GM23338 (cell line): Measurements from ENCODE around the gene SUN5. TPM values are rescaled to one million over a fixed set of nuclear protein-coding genes. Genes with fewer than 3 reads are reported as not detected.

Source experiments
- ATAC-seq: fragments of 200-7000 bp; cut with Tn5 transposase; 3 replicates; pipeline ENCODE4 v1.9.1; 2020
- DNase-seq: peaks from one replicate; pipeline ENCODE4 v3.0.0-alpha.2; 2015; ENCODE audit warnings: low spot score
- H2AFZ ChIP-seq: fragments of 200-600 bp; sonication (generic); 2 replicates; pipeline ENCODE4 v1.8.0; 2016; ENCODE audit warnings: antibody characterized with exemption, mild to moderate bottlenecking, moderate library complexity
- H3F3A ChIP-seq: fragments of 200-600 bp; sonication (generic); replicated peaks from 2 replicates; pipeline ENCODE4 v1.8.0; 2017; ENCODE audit warnings: antibody characterized with exemption, mixed run types, low read depth
- H3K27ac ChIP-seq: fragments of 200-600 bp; sonication (generic); 2 replicates; pipeline ENCODE4 v1.6.1; 2016; ENCODE audit warnings: low read depth
- H3K27me3 ChIP-seq: fragments of 200-600 bp; sonication (generic); 2 replicates; pipeline ENCODE4 v1.8.0; 2016; ENCODE audit warnings: mild to moderate bottlenecking, mixed run types, moderate library complexity; ENCODE audit not compliant: insufficient read depth
- H3K36me3 ChIP-seq: fragments of 200-600 bp; sonication (generic); 2 replicates; pipeline ENCODE4 v1.8.0; 2016; ENCODE audit warnings: mild to moderate bottlenecking; ENCODE audit not compliant: insufficient read depth
- H3K4me1 ChIP-seq: fragments of 200-600 bp; sonication (generic); 2 replicates; pipeline ENCODE4 v1.8.0; 2016; ENCODE audit warnings: mild to moderate bottlenecking, moderate library complexity; ENCODE audit not compliant: insufficient read depth
- H3K4me2 ChIP-seq: fragments of 200-600 bp; sonication (generic); 2 replicates; pipeline ENCODE4 v1.7.1; 2017; ENCODE audit warnings: mixed run types
- H3K4me3 ChIP-seq: fragments of 200-600 bp; sonication (generic); 2 replicates; pipeline ENCODE4 v1.6.1; 2016; ENCODE audit warnings: mixed run types
- H3K79me2 ChIP-seq: fragments of 200-600 bp; sonication (generic); replicated peaks from 2 replicates; pipeline ENCODE4 v1.8.0; 2017; ENCODE audit warnings: mild to moderate bottlenecking; ENCODE audit not compliant: insufficient read depth
- H3K9me2 ChIP-seq: fragments of 200-600 bp; sonication (generic); 2 replicates; pipeline ENCODE4 v1.8.0; 2017; ENCODE audit not compliant: insufficient read depth
- H4K20me1 ChIP-seq: fragments of 200-600 bp; sonication (generic); replicated peaks from 2 replicates; pipeline ENCODE4 v1.8.0; 2017; ENCODE audit warnings: mild to moderate bottlenecking; ENCODE audit not compliant: insufficient read depth
- H3K27ac Mint-ChIP-seq: 2 replicates; pipeline ENCODE4 v1.8.0; 2020; ENCODE audit warnings: inconsistent platforms, mild to moderate bottlenecking, moderate library complexity, mixed read lengths
- H3K27me3 Mint-ChIP-seq: 3 replicates; pipeline ENCODE4 v1.8.0; 2022; ENCODE audit warnings: low read depth, mild to moderate bottlenecking, moderate library complexity, mixed read lengths, inconsistent platforms; ENCODE audit not compliant: insufficient read depth, poor library complexity
- H3K36me3 Mint-ChIP-seq: 3 replicates; pipeline ENCODE4 v1.8.0; 2021; ENCODE audit warnings: low read depth, mild to moderate bottlenecking, inconsistent platforms, moderate library complexity, mixed read lengths
- H3K4me1 Mint-ChIP-seq: 3 replicates; pipeline ENCODE4 v1.8.0; 2020; ENCODE audit warnings: mild to moderate bottlenecking, inconsistent platforms, mixed read lengths
- H3K4me3 Mint-ChIP-seq: 3 replicates; pipeline ENCODE4 v1.8.0; 2021; ENCODE audit warnings: moderate library complexity, mild to moderate bottlenecking, inconsistent platforms, mixed read lengths
- H3K9me3 Mint-ChIP-seq: 3 replicates; pipeline ENCODE4 v1.8.0; 2020; ENCODE audit warnings: moderate library complexity, mild to moderate bottlenecking, inconsistent platforms, mixed read lengths
- CREB1 ChIP-seq: fragments of 250-450 bp; sonication (Bioruptor Pico); IDR thresholded peaks from 2 replicates; pipeline ENCODE4 v1.5.0; 2020; ENCODE audit warnings: low read depth, mild to moderate bottlenecking, moderate library complexity
- CTCF ChIP-seq, 2 experiments: fragments of 200-600 bp in 1 of 2; sonication (generic) in 1 of 2; conservative IDR thresholded peaks; 2 replicates each; pipeline versions ENCODE4 v1.5.1 to v1.6.1; 2016 to 2017; ENCODE audit warnings: antibody characterized with exemption in 2 of 2, low read depth in 2 of 2, mild to moderate bottlenecking in 2 of 2, moderate library complexity in 1 of 2
- EZH2phosphoT487 ChIP-seq: fragments of 200-600 bp; sonication (generic); IDR thresholded peaks from one replicate; pipeline ENCODE4 v1.8.1; 2018; ENCODE audit warnings: antibody characterized with exemption; ENCODE audit not compliant: unreplicated experiment
- JUNB ChIP-seq: IDR thresholded peaks from one replicate; pipeline ENCODE4 v1.6.1; 2016; ENCODE audit warnings: antibody characterized with exemption; ENCODE audit not compliant: unreplicated experiment
- NANOG ChIP-seq: IDR thresholded peaks from 2 replicates; pipeline ENCODE4 v1.6.1; 2016; ENCODE audit warnings: antibody characterized with exemption, borderline replicate concordance
- REST ChIP-seq: IDR thresholded peaks from one replicate; pipeline ENCODE4 v1.6.1; 2018; ENCODE audit warnings: antibody characterized with exemption; ENCODE audit not compliant: unreplicated experiment
- STAT1 ChIP-seq: IDR thresholded peaks from one replicate; pipeline ENCODE4 v1.6.1; 2016; ENCODE audit warnings: antibody characterized with exemption; ENCODE audit not compliant: unreplicated experiment
- ZNF114 ChIP-seq: fragments of 250-450 bp; sonication (Bioruptor Pico); IDR thresholded peaks from 2 replicates; pipeline ENCODE4 v1.5.0; 2020; ENCODE audit warnings: mild to moderate bottlenecking, moderate library complexity
- ZNF331 ChIP-seq: fragments of 250-450 bp; sonication (Bioruptor Pico); IDR thresholded peaks from 2 replicates; pipeline ENCODE4 v1.5.0; 2020; ENCODE audit warnings: low read depth, mild to moderate bottlenecking, moderate library complexity
- polyA plus RNA-seq: library from polyadenylated mRNA; unstranded; fragments of >200 nt; fragmentation: Nextera tagmentation; extraction: Ambion mirVana; gene quantifications from 2 replicates; pipeline ENCODE4 v1.2.1, GENCODE V29; 2016
- total RNA-seq: library from RNA; depleted of rRNA; stranded (reverse); fragments of >200 nt; shearing (Covaris generic); gene quantifications from 2 replicates; pipeline ENCODE4 v1.2.3, GENCODE V29; 2014
- TF ChIP-seq, protein P1 (sequence below): IDR thresholded peaks from 2 replicates; pipeline ENCODE4 v1.6.1; 2016; ENCODE audit warnings: antibody characterized with exemption
- TF ChIP-seq, protein P2 (sequence below): fragments of 250-450 bp; sonication (Bioruptor Pico); IDR thresholded peaks from 2 replicates; pipeline ENCODE4 v1.5.0; 2020; ENCODE audit warnings: mild to moderate bottlenecking, moderate library complexity

The SUN5 gene
- total and polyA plus RNA-seq, 2 experiments from 2014 or later = not detected

DNA sequence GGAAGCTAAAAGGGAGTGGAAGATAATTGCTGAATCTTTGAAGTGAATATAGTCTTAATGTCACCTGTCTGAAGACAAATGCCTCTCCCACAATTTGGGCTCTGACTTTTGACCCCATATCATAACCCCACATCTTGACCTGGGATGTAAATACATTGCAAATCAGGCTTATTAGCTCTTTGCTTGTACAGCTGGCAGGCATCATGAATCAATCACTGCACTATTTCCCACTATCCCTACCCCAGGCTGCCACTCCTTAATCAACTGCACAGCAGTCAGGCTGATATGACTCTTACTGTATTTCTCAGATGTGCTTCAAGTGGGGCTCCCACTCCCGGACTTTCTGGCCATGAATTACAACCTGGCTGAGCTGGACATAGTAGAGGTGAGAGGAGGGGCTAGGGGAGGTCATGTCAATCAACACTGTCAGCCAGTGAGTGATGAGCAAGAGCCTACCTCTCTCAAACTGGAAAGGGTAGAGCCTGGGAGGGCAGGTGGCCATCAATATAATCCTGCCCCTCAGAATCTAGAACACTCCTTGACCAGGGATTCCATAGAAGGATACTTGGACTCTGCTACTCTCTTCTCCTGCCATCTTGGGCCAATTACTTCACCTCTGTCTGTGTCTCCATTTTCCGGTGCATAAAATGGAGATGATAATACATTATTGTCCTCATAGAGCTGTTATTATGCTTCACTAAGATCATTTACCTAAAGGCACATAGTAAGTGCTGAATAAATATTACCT lies 38.9 kb upstream of the SUN5 start:
- Histone ChIP-seq H3K4me3 (no peak overlapping the region), H3F3A (no peaks in the 10 kb centered on the region), H3K79me2 (no peaks in the 10 kb centered on the region), H3K4me2 (no peak overlapping the region), H3K27me3 (no peaks in the 10 kb centered on the region), H3K4me1 (no peaks in the 10 kb centered on the region), H3K27ac (no peak overlapping the region), H3K36me3 (no peaks in the 10 kb centered on the region; the same call in 1 of the 2 replicates), H4K20me1 (no peaks in the 10 kb centered on the region), H3K9me2 (peaks cover 3% of the 10 kb centered on the region; the same call in 1 of the 2 replicates), H2AFZ (no peak overlapping the region)
- H3K9me3 Mint-ChIP-seq = peaks cover 29% of the 10 kb centered on the region
- H3K27me3 Mint-ChIP-seq = peaks cover 8% of the 10 kb centered on the region
- peaks cover 9% of the 10 kb centered on the region for H3K36me3 Mint-ChIP-seq
- no peak overlapping the region for H3K27ac Mint-ChIP-seq
- ATAC-seq = no peak
- H3K4me3 Mint-ChIP-seq = no peak overlapping the region
- no peak for DNase-seq
- TF ChIP-seq STAT1 (no peak), ZNF331 (CRISPR knock-in tag) (no peak), NANOG (no peak), ZNF114 (CRISPR knock-in tag) (no peak), CTCF (conservative IDR thresholded peaks at IDR 0.05; ENCODE audit: low read depth in 2 of 2) (no peak), JUNB (no peak), EZH2phosphoT487 (no peak), REST (no peak), CREB1 (no peak)
- TF ChIP-seq, protein P1, sequence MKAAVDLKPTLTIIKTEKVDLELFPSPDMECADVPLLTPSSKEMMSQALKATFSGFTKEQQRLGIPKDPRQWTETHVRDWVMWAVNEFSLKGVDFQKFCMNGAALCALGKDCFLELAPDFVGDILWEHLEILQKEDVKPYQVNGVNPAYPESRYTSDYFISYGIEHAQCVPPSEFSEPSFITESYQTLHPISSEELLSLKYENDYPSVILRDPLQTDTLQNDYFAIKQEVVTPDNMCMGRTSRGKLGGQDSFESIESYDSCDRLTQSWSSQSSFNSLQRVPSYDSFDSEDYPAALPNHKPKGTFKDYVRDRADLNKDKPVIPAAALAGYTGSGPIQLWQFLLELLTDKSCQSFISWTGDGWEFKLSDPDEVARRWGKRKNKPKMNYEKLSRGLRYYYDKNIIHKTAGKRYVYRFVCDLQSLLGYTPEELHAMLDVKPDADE = no peak
- TF ChIP-seq, protein P2, sequence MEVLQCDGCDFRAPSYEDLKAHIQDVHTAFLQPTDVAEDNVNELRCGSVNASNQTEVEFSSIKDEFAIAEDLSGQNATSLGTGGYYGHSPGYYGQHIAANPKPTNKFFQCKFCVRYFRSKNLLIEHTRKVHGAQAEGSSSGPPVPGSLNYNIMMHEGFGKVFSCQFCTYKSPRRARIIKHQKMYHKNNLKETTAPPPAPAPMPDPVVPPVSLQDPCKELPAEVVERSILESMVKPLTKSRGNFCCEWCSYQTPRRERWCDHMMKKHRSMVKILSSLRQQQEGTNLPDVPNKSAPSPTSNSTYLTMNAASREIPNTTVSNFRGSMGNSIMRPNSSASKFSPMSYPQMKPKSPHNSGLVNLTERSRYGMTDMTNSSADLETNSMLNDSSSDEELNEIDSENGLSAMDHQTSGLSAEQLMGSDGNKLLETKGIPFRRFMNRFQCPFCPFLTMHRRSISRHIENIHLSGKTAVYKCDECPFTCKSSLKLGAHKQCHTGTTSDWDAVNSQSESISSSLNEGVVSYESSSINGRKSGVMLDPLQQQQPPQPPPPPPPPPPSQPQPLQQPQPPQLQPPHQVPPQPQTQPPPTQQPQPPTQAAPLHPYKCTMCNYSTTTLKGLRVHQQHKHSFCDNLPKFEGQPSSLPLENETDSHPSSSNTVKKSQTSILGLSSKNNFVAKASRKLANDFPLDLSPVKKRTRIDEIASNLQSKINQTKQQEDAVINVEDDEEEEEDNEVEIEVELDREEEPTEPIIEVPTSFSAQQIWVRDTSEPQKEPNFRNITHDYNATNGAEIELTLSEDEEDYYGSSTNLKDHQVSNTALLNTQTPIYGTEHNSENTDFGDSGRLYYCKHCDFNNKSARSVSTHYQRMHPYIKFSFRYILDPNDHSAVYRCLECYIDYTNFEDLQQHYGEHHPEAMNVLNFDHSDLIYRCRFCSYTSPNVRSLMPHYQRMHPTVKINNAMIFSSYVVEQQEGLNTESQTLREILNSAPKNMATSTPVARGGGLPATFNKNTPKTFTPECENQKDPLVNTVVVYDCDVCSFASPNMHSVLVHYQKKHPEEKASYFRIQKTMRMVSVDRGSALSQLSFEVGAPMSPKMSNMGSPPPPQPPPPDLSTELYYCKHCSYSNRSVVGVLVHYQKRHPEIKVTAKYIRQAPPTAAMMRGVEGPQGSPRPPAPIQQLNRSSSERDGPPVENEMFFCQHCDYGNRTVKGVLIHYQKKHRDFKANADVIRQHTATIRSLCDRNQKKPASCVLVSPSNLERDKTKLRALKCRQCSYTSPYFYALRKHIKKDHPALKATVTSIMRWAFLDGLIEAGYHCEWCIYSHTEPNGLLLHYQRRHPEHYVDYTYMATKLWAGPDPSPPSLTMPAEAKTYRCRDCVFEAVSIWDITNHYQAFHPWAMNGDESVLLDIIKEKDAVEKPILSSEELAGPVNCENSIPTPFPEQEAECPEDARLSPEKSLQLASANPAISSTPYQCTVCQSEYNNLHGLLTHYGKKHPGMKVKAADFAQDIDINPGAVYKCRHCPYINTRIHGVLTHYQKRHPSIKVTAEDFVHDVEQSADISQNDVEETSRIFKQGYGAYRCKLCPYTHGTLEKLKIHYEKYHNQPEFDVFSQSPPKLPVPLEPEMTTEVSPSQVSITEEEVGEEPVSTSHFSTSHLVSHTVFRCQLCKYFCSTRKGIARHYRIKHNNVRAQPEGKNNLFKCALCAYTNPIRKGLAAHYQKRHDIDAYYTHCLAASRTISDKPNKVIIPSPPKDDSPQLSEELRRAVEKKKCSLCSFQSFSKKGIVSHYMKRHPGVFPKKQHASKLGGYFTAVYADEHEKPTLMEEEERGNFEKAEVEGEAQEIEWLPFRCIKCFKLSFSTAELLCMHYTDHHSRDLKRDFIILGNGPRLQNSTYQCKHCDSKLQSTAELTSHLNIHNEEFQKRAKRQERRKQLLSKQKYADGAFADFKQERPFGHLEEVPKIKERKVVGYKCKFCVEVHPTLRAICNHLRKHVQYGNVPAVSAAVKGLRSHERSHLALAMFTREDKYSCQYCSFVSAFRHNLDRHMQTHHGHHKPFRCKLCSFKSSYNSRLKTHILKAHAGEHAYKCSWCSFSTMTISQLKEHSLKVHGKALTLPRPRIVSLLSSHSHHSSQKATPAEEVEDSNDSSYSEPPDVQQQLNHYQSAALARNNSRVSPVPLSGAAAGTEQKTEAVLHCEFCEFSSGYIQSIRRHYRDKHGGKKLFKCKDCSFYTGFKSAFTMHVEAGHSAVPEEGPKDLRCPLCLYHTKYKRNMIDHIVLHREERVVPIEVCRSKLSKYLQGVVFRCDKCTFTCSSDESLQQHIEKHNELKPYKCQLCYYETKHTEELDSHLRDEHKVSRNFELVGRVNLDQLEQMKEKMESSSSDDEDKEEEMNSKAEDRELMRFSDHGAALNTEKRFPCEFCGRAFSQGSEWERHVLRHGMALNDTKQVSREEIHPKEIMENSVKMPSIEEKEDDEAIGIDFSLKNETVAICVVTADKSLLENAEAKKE (CRISPR knock-in tag) = no peak
- H3K4me1 Mint-ChIP-seq = no peaks in the 10 kb centered on the region
